Measurements from ENCODE around the gene C14orf119.

Gene C14orf119

DNA sequence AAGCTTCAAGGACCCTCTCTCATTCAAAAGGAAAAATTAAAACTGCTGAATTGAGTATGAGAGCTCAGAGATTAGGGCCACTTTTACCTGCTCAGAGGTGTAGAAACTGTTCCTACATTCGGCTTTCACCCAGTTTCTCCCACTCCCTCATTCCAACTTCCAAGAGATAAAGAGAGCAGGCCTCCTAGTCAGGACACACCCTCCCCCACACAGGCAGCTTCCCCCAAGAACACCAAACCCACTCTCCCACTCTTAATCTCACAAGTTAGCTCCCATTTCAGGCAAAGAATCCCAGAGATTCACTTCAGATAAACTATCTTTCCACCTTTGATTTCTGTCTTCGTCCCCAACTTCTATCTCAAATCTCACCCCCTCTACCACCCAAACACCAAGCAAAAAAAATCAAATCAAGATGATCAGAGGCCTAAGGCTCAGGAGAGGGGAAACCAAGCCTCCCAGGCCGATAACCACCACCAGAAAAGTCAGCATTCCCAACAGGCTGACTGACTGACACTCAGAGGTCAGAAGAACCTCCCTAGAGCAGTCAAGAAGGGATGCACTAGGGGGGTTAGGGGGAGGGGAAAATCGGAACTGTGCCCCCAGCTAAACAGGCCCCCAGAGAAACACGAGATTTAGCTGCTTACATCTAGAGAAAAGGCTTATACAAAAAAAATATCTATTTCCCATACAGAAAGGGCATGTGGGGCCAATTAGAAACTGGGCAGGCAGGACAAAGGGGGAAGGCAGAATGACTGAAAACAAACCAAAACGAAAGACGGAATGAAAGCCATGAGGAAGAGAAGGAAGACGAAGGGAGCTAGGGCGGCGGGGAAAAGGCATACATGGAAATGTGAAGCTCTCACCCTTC lies 24.8 kb upstream of the C14orf119 start:
- Mint-ChIP-seq H3K9me3 (no peaks in the 10 kb centered on the region), H3K4me3 (peak overlapping the region; percentile 87), H3K36me3 (peaks cover 39% of the 10 kb centered on the region), H3K27me3 (no peaks in the 10 kb centered on the region), H3K4me1 (peaks cover 40% of the 10 kb centered on the region), H3K27ac (peak overlapping the region; percentile 83)
- no peak for ATAC-seq

DNA sequence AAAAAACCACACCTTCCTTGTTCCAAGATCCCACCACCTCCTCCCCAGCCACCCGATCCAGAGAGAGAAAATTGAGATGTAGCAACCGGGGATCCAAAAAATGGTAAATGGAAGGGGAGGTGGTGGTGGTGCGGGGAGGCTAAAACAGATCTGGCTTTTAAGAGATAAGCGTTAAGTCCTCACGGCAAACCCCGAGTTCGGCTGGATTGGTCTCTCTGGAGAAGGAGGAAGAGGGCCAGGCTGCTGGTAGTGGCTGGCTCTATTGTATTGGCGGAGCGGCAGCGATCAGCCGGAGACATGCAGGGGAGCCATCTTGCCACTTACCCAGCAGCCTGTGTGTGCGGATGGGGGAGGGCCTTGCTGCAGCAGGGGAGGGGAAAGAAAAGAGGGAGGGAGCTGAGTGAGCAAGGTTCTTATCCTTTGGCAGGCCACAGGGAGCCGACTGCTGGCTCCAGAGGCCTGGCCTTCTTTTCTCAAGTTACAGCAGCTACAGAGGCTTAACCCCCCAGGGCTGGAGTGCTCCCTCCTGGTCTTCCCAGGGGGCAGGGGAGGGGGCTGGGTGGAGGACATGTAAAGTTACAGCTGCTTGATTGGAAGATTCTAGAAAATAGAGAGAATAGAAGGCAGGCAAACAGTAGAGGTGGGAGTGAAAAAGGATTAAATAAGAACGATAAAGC lies 23.9 kb upstream of the C14orf119 start:
- Mint-ChIP-seq H3K36me3 (peaks cover 33% of the 10 kb centered on the region), H3K4me1 (peaks cover 40% of the 10 kb centered on the region), H3K9me3 (no peaks in the 10 kb centered on the region), H3K27me3 (no peaks in the 10 kb centered on the region), H3K4me3 (peak overlapping the region; percentile 87), H3K27ac (peak overlapping the region; percentile 83)
- ATAC-seq, result peak; percentile 92

DNA sequence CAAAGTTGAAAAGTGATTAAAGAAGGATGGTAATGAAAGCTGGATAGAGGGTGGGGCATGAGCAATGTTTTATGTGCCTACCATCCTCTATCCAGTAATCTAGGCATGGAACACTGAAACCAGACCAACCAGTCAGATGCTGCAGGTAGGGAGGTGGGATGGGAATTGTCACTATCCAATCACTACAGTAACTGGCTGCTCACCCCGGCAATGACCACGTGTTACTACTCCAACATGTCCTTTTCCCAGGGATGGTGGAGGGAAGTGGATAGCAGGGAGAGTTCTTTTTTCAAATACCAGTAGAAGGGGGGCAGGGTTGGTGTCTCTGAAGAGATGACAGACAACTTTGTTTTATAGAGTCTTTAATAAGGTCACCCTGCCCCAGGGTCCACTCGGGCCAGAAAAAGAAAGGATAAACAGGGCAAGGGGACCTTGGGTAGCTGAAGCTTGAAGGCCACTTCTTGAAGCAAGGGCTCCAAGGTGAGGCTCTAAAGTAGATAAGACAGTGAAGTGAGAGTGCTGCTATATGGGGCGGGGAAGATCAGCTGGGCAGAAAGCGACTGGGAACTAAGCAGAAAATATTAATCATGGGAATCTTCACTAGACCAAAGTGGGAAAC lies 23.3 kb upstream of the C14orf119 start:
- H3K9me3 Mint-ChIP-seq, result no peaks in the 10 kb centered on the region
- peaks cover 27% of the 10 kb centered on the region for H3K36me3 Mint-ChIP-seq
- H3K4me1 Mint-ChIP-seq, result peaks cover 40% of the 10 kb centered on the region
- ATAC-seq, result no peak
- peak overlapping the region; percentile 83 for H3K27ac Mint-ChIP-seq
- H3K4me3 Mint-ChIP-seq, result peak overlapping the region; percentile 87
- no peaks in the 10 kb centered on the region for H3K27me3 Mint-ChIP-seq

- H3K36me3 Mint-ChIP-seq, result peaks cover 28% of the 10 kb centered on the region
- no peaks in the 10 kb centered on the region for H3K9me3 Mint-ChIP-seq
- H3K4me1 Mint-ChIP-seq, result peaks cover 32% of the 10 kb centered on the region
- no peak for ATAC-seq
- no peaks in the 10 kb centered on the region for H3K27me3 Mint-ChIP-seq
- H3K27ac Mint-ChIP-seq, result no peak overlapping the region
- H3K4me3 Mint-ChIP-seq, result no peak overlapping the region
These were observed 20.4 kb upstream of the C14orf119 start for GRCh38 chr14:23074906-23075305.

GRCh38 chr14:23076785-23077408 lies 18.4 kb upstream of the C14orf119 start:
- no peaks in the 10 kb centered on the region for H3K9me3 Mint-ChIP-seq
- ATAC-seq, result no peak
- H3K36me3 Mint-ChIP-seq, result peaks cover 40% of the 10 kb centered on the region
- no peak overlapping the region for H3K27ac Mint-ChIP-seq
- no peak overlapping the region for H3K4me3 Mint-ChIP-seq
- H3K27me3 Mint-ChIP-seq, result no peaks in the 10 kb centered on the region
- peaks cover 13% of the 10 kb centered on the region for H3K4me1 Mint-ChIP-seq

GRCh38 chr14:23077962-23078361 lies 17.3 kb upstream of the C14orf119 start:
- Mint-ChIP-seq H3K4me1 (peaks cover 7% of the 10 kb centered on the region), H3K36me3 (peaks cover 35% of the 10 kb centered on the region), H3K27ac (no peak overlapping the region), H3K4me3 (no peak overlapping the region), H3K27me3 (no peaks in the 10 kb centered on the region), H3K9me3 (no peaks in the 10 kb centered on the region)
- ATAC-seq, result no peak

DNA sequence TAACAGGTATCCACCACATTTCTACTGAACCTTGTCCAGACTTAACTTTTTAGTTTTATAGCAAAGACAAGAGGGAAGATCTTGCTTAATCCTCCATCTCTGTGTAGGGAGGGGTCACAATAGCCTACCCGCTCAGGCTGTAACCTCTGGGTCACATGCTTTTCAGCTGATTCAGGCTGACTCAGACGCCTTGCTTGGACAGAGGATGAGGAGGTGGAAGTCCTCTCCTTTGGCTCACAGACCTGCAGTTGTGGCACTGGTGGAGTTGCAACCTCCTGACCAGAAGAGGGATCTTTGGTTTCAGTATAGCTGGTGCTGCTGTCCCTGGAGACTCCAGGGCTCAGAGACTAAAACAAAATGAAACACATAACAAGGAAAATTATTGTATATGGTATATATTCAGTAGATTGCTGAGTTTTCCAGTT lies 16.6 kb upstream of the C14orf119 start:
- no peaks in the 10 kb centered on the region for H3K27me3 Mint-ChIP-seq
- H3K9me3 Mint-ChIP-seq, result no peaks in the 10 kb centered on the region
- peak overlapping the region; percentile 4 for H3K27ac Mint-ChIP-seq
- peak; percentile 65 for ATAC-seq
- H3K4me3 Mint-ChIP-seq, result no peak overlapping the region
- peaks cover 35% of the 10 kb centered on the region for H3K36me3 Mint-ChIP-seq
- H3K4me1 Mint-ChIP-seq, result peaks cover 7% of the 10 kb centered on the region

DNA sequence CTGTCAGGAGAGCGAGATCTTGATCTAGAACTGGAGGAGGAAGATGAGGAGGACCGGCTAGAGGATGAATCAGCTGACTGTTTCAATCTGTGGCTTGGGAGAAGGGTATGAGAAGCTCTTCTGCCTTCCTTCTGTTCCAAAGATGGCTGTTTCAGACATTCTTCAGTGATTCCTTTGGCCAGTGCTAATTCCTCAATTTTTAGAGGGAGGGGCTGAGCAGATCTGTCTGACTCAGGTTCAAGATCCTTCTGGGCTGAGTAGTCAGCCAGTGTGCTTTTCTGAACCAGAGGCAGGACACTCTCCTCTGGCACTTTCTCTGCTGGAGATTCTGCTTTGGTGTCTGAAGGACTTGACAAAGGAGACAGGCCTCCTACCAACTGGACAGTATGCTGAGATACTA lies 15.6 kb upstream of the C14orf119 start:
- Mint-ChIP-seq H3K4me1 (peaks cover 7% of the 10 kb centered on the region), H3K4me3 (no peak overlapping the region), H3K36me3 (peaks cover 37% of the 10 kb centered on the region), H3K27ac (peak overlapping the region; percentile 4), H3K27me3 (no peaks in the 10 kb centered on the region), H3K9me3 (no peaks in the 10 kb centered on the region)
- no peak for ATAC-seq

DNA sequence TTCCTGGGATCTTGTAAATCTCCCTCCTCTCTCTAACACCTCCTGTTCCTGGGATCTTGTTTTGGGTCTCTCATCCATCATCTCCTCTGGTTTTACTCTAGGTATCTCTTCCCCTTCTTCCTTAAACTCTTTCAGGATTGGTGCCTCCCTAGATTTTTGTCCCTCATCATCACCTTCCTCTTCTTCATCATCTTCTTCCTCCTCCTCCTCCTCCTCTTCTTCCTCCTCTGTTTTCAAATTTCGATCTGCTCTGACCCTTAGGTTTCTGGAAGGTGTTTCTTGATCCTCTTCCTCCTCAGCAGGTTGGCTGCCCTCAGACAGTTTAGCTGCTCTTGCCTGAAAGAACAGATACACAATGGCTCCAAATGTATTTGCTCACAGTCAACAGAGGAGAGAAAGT lies 14.8 kb upstream of the C14orf119 start:
- Mint-ChIP-seq H3K27ac (peak overlapping the region; percentile 4), H3K36me3 (peaks cover 39% of the 10 kb centered on the region), H3K9me3 (no peaks in the 10 kb centered on the region), H3K4me1 (peaks cover 10% of the 10 kb centered on the region), H3K4me3 (no peak overlapping the region), H3K27me3 (no peaks in the 10 kb centered on the region)
- no peak for ATAC-seq

DNA sequence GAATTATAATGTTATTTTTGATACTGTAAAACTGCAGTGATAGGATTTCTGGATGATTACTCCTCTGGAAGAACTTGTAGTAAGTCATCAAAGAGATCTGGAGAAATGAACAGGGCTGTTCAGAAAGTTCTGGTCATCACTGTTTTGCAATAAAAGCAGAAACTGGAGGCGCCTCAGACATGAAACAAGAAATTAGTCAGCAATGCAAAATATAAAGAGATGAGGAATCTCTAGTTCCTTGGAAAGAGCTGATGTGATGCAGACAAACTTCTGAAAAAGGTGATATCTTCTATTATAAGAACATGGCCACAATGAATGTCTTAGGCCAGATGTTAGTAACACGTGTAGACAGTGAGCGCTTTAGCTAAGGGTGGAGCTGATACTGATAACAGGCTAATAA lies 9.8 kb upstream of the C14orf119 start:
- Mint-ChIP-seq H3K4me1 (peaks cover 23% of the 10 kb centered on the region), H3K4me3 (no peak overlapping the region), H3K27me3 (no peaks in the 10 kb centered on the region), H3K27ac (peak overlapping the region; percentile 48), H3K36me3 (peaks cover 62% of the 10 kb centered on the region), H3K9me3 (no peaks in the 10 kb centered on the region)
- ATAC-seq, result no peak

DNA sequence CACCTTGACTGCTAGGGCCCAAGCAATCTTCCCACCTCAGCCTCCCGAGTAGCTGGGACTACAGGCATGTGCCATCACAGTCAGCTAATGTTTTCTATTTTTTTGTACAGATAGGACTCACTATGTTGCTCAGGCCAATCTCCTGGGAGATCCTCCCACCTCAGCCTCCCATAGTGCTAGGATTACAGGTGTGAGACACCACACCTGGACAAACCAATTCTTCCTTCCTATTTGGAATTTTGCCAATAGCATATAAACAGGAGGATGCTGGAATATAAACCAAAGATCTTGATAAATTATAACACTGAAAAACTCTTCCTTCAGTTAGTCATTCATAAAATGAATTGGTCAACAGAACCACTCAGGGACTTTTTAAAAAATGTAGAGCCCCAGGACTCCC lies 8.7 kb upstream of the C14orf119 start:
- Mint-ChIP-seq H3K36me3 (peaks cover 54% of the 10 kb centered on the region), H3K9me3 (no peaks in the 10 kb centered on the region), H3K27ac (no peak overlapping the region), H3K27me3 (no peaks in the 10 kb centered on the region), H3K4me1 (peaks cover 23% of the 10 kb centered on the region), H3K4me3 (no peak overlapping the region)
- no peak for ATAC-seq

DNA sequence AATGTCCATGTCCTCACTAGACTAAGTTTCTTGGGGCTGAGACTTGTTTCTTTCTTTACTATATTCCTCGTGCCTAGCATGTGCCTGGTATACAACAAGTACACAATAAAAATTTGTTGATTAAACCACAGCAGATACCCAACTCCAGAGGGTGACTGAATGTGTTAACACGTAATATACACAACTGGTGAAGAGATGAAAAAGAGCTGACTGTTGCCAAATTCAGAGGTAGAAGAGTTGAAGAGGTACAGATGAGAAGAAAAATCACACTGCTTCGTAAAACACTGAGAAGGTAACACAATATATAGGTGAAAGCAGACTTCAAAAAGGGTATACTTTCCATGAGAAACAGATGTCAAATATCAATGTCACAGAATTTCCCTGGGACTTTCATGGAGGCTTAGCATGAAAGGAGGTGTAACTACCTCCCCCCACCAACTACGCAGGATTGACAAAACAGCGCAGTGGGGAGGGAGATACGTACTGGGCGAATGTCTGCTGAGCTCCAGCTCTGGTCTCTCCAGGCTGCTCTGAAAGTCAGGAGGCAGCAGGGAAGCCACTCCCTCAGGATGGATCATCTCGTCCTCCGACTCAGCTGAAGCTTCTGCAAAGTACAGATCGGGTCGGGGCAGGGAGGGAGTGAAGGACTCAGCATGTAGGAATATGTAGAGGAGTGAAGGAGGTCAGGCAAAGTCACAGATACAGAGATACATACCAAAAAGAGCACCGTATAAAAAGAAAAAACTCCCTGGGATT lies 5.6 kb upstream of the C14orf119 start:
- no peak for ATAC-seq
- Mint-ChIP-seq H3K27ac (no peak overlapping the region), H3K36me3 (peaks cover 56% of the 10 kb centered on the region), H3K4me1 (peaks cover 36% of the 10 kb centered on the region), H3K4me3 (no peak overlapping the region), H3K27me3 (no peaks in the 10 kb centered on the region), H3K9me3 (no peaks in the 10 kb centered on the region)

DNA sequence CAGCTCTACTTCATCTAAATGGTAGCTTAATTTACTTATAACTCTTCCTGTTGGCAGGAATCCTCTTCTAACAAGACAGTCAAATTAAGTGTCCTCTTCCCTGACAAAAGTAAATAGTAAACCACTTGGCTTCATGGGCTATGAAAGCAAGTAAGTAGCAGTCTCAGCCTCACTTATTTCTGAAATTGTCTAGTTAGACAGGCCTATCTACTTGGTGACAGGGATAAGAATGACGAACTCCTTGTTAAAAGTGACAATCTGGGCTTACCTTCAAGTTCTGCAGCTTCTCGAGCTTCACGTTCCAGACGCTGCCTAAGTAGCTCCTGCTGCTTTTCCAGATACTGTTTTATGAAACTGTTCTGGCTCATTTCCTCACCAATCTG lies 5.1 kb upstream of the C14orf119 start:
- no peaks in the 10 kb centered on the region for H3K9me3 Mint-ChIP-seq
- no peak for ATAC-seq
- peaks cover 51% of the 10 kb centered on the region for H3K36me3 Mint-ChIP-seq
- peaks cover 36% of the 10 kb centered on the region for H3K4me1 Mint-ChIP-seq
- no peak overlapping the region for H3K4me3 Mint-ChIP-seq
- H3K27ac Mint-ChIP-seq, result no peak overlapping the region
- H3K27me3 Mint-ChIP-seq, result no peaks in the 10 kb centered on the region

- H3K27ac Mint-ChIP-seq, result no peak overlapping the region
- H3K4me1 Mint-ChIP-seq, result peaks cover 27% of the 10 kb centered on the region
- no peaks in the 10 kb centered on the region for H3K9me3 Mint-ChIP-seq
These were observed 3.7 kb upstream of the C14orf119 start for GRCh38 chr14:23091294-23092225.

More at GRCh38 chr14:23091294-23092225, 3.7 kb upstream of the C14orf119 start:
- Mint-ChIP-seq H3K27me3 (no peaks in the 10 kb centered on the region), H3K4me3 (no peak overlapping the region), H3K36me3 (peaks cover 40% of the 10 kb centered on the region)
- ATAC-seq, result no peak
